NT2/D1 (cell line): ENCODE measurements around the gene ELAVL4.

Source experiments
- SUZ12 ChIP-seq: IDR thresholded peaks from 2 replicates; pipeline ENCODE4 v1.6.1; 2011; ENCODE audit not compliant: insufficient read length, insufficient read depth; ENCODE audit errors: extremely low read depth
- YY1 ChIP-seq: IDR thresholded peaks from 2 replicates; pipeline ENCODE4 v1.6.1; 2011; ENCODE audit not compliant: insufficient read length, insufficient read depth
- ZNF274 ChIP-seq: IDR thresholded peaks from 2 replicates; pipeline ENCODE4 v1.6.1; 2011; ENCODE audit warnings: mild to moderate bottlenecking, low read depth, low read length

GRCh38 chr1:50252196-50252595, 143.5 kb downstream of the ELAVL4 start:
- no peak for TF ChIP-seq YY1
- TF ChIP-seq SUZ12 = no peak
- TF ChIP-seq ZNF274 = no peak
